Erythroblast (primary cell): ENCODE measurements around the gene CDHR2.
"Not testable (repeated sequence)": the region's sequence is repeated elsewhere in the genome, so short reads cannot be mapped to it uniquely, and the experiment has no call there.

Experiments
- DNase-seq, 2 experiments: peaks; one replicate each; lab custom pipeline; 2025; lab: John Stamatoyannopoulos, UW
- GATA1 ChIP-seq: IDR thresholded peaks from 2 replicates; pipeline ENCODE4 v1.6.1; 2011; ENCODE audit warnings: low read depth, mild to moderate bottlenecking, control low read depth, low read length, moderate library complexity
- POLR2A ChIP-seq: IDR thresholded peaks from 2 replicates; pipeline ENCODE4 v1.6.1; 2011; ENCODE audit warnings: mild to moderate bottlenecking, low read length

CDHR2 gene

GRCh38 chr5:176596069-176596644, 47.0 kb downstream of the CDHR2 start:
- TF ChIP-seq POLR2A, result no peak
- TF ChIP-seq GATA1, result no peak
- DNase-seq, result no peak

DNA sequence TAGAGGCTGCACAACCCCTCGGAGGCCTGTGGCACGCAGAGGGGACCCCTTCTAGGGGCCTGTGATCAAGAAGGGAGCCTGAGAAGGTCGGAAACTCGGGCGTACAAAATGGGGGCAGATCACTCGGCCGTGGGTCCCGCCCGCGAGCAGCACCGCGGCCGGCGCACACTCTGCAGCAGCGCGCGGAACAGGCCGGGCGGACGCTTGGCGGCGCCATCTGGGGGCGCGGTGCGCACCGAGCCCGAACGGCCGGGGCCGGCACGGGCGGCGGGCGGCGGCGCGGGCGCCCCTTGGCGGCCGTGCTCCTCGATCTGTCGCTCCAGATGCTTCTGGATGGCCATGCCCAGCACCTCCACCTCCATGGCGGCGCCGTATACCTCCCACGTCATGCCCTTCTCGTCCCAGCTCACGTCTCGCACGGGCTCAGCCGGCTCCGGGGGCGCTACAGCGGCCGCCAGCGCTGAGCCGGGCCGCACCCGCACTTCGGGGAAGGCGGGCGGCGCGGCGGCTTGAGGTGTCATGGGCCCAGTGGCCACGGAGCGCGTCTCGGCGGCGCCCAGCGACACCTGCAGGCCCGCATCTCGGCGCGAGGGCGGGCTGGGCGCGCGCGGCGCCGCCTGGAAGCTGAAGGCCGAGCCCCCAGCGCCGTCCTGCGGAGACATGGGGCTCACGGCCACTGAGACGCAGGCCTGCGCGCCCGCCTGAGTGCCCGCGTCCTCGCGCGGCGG, 47.7 kb downstream of the CDHR2 start:
- TF ChIP-seq POLR2A, result no peak
- no peak for TF ChIP-seq GATA1
- peak; percentile 77 to 79 for DNase-seq

DNA sequence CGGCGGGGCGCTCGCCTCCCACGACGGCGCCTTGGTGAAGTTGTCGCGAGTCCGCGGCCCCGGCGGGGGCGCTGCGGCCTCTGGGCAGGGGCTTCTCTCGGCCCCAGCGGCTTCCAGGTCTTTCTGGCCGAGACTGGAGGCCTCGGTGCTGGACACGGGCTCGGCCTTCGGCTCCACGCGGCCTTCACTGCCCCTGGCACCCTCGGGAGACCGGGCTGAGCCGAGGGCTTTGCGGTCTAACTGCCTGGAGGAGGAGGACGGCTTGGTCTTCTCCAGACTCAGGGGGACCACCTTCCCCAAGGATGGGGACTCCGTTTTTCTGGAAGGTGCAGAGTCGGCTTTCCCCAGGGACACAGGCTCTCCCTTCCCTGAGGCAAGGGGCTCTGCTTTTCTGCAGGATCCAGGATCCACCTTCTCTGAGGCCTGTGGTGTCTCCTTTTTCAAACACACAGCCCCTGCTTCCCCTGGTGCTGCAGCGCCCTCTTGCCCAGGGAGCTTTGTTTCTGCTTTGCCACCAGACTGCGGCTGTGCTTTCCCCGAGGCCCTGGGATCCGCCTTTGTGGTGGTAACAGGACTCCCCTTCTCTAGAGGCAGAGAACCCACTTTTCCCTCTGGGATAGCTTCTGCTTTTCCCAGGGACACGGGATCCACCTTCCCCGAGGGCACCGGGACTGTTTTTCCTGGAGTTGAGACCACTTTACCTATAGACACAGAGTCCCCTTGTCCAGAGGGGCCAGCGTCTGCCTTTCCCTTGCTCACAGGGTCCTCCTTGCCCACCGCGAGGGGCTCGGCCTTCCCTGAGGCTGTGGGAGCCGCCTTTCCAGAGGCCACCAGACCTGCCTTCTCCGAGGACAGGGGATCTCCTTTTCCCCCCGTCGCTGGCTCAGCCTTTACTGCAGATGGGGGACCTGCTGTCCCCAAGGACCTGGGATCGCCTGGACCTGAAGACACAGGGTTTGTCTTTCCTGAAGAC, 48.6 kb downstream of the CDHR2 start:
- DNase-seq, result no peak

DNA sequence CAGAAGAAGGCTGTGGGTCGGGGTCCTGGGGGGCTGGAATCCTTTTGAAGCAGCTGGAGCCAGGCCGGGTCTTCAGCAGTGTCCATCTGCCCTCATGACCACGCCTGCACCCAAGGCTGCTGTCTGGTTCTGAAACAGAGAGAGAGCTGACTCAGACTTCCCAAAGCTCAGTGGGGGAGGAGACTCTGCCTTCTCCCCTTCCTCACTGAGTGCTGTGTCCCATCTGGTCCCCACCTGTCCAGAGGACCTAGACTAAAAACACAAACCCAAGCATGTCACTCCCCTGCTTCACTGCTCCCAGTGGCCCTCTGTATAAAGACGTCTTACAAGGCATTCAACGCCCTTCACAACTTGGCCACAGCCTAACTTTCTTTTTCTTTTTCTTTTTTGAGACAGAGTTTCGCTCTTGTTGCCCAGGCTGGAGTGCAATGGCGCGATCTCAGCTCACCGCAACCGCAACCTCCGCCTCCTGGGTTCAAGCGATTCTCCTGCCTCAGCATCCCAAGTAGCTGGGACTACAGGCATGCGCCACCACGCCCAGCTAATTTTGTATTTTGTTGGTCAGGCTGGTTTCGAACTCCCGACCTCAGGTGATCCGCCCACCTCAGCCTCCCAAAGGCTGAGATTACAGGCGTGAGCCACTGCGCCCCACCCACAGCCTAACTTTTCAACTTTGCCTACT, 50.7 kb downstream of the CDHR2 start:
- not testable (repeated sequence) for DNase-seq

More for the DNA sequence above, 48.6 kb downstream of the CDHR2 start:
- TF ChIP-seq POLR2A (no peak), GATA1 (no peak)

GRCh38 chr5:176601901-176602482, 52.9 kb downstream of the CDHR2 start:
- TF ChIP-seq GATA1 (no peak), POLR2A (no peak)
- no peak for DNase-seq

GRCh38 chr5:176603091-176603490, 53.9 kb downstream of the CDHR2 start:
- no peak for DNase-seq
- TF ChIP-seq GATA1 (no peak), POLR2A (no peak)

GRCh38 chr5:176606032-176606431, 56.9 kb downstream of the CDHR2 start:
- TF ChIP-seq POLR2A (no peak), GATA1 (no peak)
- peak in 1 of 2 experiments; percentile 27 for DNase-seq

- DNase-seq, result no peak
- TF ChIP-seq GATA1, result no peak
- TF ChIP-seq POLR2A, result no peak
Measured at GRCh38 chr5:176606875-176607274, 57.7 kb downstream of the CDHR2 start.

GRCh38 chr5:176608142-176608705, 59.1 kb downstream of the CDHR2 start:
- TF ChIP-seq POLR2A (no peak), GATA1 (no peak)
- DNase-seq, result no peak

DNA sequence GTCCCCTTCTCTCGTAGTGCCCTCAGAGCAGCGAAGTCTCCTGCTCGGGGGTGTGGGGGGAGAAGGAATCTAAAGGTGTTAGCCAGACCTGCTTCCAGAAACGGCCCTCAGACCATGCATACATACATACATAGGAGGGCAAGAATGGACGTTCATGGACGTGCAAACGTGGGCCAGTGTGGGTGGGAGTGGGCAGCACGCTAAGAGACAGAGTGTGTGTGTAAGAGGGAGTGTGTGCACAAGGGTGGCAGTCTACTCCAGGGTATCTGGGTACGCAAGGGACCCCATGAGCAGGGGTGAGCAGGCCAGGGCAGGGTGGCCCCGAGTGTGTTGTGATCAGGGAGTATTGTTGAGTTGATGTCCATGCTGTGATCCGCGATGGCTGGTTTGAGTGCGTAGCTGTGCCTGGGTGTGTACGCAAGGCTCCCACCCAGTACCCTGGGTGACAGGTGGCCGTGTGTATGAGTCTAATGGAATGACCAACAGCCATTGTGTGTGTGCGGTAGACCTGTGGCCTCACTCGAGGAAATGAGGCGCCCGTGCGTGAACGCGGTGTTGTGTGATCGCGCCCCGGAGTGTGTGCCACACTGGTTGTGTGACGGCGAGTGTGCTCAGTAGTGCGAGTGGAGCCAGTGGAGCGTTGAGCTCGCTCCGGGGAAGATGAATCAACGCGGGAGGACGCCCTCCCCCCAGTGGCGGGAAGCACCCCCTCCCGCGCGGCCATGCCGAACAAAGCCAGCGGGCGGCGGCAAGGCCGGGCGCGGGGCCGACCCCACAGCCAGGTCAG, 60.0 kb downstream of the CDHR2 start:
- TF ChIP-seq GATA1, result no peak
- no peak for TF ChIP-seq POLR2A
- peak; percentile 16 to 35 for DNase-seq

GRCh38 chr5:176609724-176610434, 60.7 kb downstream of the CDHR2 start, which contains the start of gene GPRIN1:
Gene GPRIN1 (minus strand): TSS chr5:176610156. CDS start chr5:176599834, 10,322 bp downstream.
- TF ChIP-seq POLR2A (no peak), GATA1 (no peak)
- DNase-seq, result peak; percentile 63 to 78
